ENCODE data around the gene PRR5.

- TF ChIP-seq CTCF (IDR thresholded peaks at IDR 0.05) (no peak), EZH2phosphoT487 (IDR thresholded peaks at IDR 0.05; ENCODE audit: borderline replicate concordance, low read depth) (no peak), MAX (IDR thresholded peaks at IDR 0.05; ENCODE audit: low read depth) (no peak), POLR2AphosphoS5 (IDR thresholded peaks at IDR 0.05; ENCODE audit: low read depth, low read length) (no peak), SMC3 (IDR thresholded peaks at IDR 0.05; ENCODE audit: low read depth, low read length) (no peak), GATA2 (CRISPR knock-in tag; IDR thresholded peaks at IDR 0.05) (no peak), RXRA (IDR thresholded peaks at IDR 0.05; ENCODE audit: borderline replicate concordance, low read depth) (no peak), JUND (IDR thresholded peaks at IDR 0.05) (no peak), CHD2 (IDR thresholded peaks at IDR 0.05; ENCODE audit: low read length, partially characterized antibody) (no peak)
Measured at GRCh38 chr22:44780876-44781449, 79.0 kb downstream of the PRR5 start.
